Measurements from ENCODE around the gene ARMH2. TPM values are rescaled to one million over a fixed set of nuclear protein-coding genes. Genes with fewer than 3 reads are reported as not detected.

ARMH2 gene
- total RNA-seq, 4 donors from 2014 or later = not detected

- Histone ChIP-seq H3K4me1 (peaks cover 0 to 11% (median 4%) of the 10 kb centered on the region in 3 donors), H3K27me3 (no peaks in the 10 kb centered on the region), H3K27ac (no peak overlapping the region), H3K9me3 (no peaks in the 10 kb centered on the region), H3K36me3 (peaks cover 0 to 7% (median 0%) of the 10 kb centered on the region in 3 donors), H3K4me3 (no peak overlapping the region)
- TF ChIP-seq POLR2A (IDR thresholded peaks at IDR 0.05) (no peak), CTCF (IDR thresholded peaks at IDR 0.05) (no peak)
- intact Hi-C loops (cut with DNase I) = no loop called here
- no peak for DNase-seq
- 93 to 100% methylated on average over 1 of the region's 1 CpG for WGBS, 2 donors
These were observed 45.3 kb upstream of the ARMH2 start for GRCh38 chr6:24844061-24844460.

- 63 to 68% methylated on average over 2 of the region's 2 CpGs for WGBS, 2 donors
- H3K27me3 ChIP-seq = no peaks in the 10 kb centered on the region
- H3K4me1 ChIP-seq = peaks cover 0 to 15% (median 10%) of the 10 kb centered on the region in 3 donors
- intact Hi-C loops (cut with DNase I) = no loop called here
- TF ChIP-seq CTCF (IDR thresholded peaks at IDR 0.05) (no peak), POLR2A (IDR thresholded peaks at IDR 0.05) (no peak)
- DNase-seq = no peak
- H3K27ac ChIP-seq = no peak overlapping the region
- H3K4me3 ChIP-seq = no peak overlapping the region
- H3K9me3 ChIP-seq = no peaks in the 10 kb centered on the region
- H3K36me3 ChIP-seq = no peaks in the 10 kb centered on the region
These were observed 41.5 kb upstream of the ARMH2 start for GRCh38 chr6:24840187-24840586.

- H3K27ac ChIP-seq = no peak overlapping the region
- H3K4me1 ChIP-seq = peaks cover 0 to 21% (median 10%) of the 10 kb centered on the region in 3 donors
- intact Hi-C loops (cut with DNase I) = no loop called here
- no peaks in the 10 kb centered on the region for H3K36me3 ChIP-seq
- DNase-seq = no peak
- no peaks in the 10 kb centered on the region for H3K27me3 ChIP-seq
- H3K9me3 ChIP-seq = no peaks in the 10 kb centered on the region
- 79 to 80% methylated on average over 5 of the region's 5 CpGs for WGBS, 2 donors
- TF ChIP-seq POLR2A (IDR thresholded peaks at IDR 0.05) = no peak
- no peak for TF ChIP-seq CTCF (IDR thresholded peaks at IDR 0.05)
- H3K4me3 ChIP-seq = no peak overlapping the region
These were observed 40.3 kb upstream of the ARMH2 start for GRCh38 chr6:24838994-24839393.

- 76 to 83% methylated on average over 3 of the region's 3 CpGs for WGBS, 2 donors
- H3K36me3 ChIP-seq = no peaks in the 10 kb centered on the region
- DNase-seq = no peak
- no peaks in the 10 kb centered on the region for H3K27me3 ChIP-seq
- no peak for TF ChIP-seq CTCF (IDR thresholded peaks at IDR 0.05)
- no peak for TF ChIP-seq POLR2A (IDR thresholded peaks at IDR 0.05)
- H3K9me3 ChIP-seq = no peaks in the 10 kb centered on the region
- peaks cover 0 to 21% (median 10%) of the 10 kb centered on the region in 3 donors for H3K4me1 ChIP-seq
- intact Hi-C loops (cut with DNase I) = no loop called here
- no peak overlapping the region for H3K4me3 ChIP-seq
- H3K27ac ChIP-seq = no peak overlapping the region
These were observed 39.4 kb upstream of the ARMH2 start for GRCh38 chr6:24838081-24838480.

GRCh38 chr6:24836109-24836508 lies 37.4 kb upstream of the ARMH2 start:
- Histone ChIP-seq H3K9me3 (no peaks in the 10 kb centered on the region), H3K4me3 (no peak overlapping the region), H3K27ac (peak overlapping the region in 3 of 4 donors; percentile 32 to 65 (median 49)), H3K27me3 (no peaks in the 10 kb centered on the region), H3K36me3 (no peaks in the 10 kb centered on the region), H3K4me1 (peaks cover 0 to 28% (median 10%) of the 10 kb centered on the region in 3 donors)
- DNase-seq = no peak
- intact Hi-C loops (cut with DNase I) = no loop called here
- 24 to 29% methylated on average over 2 of the region's 2 CpGs for WGBS, 2 donors
- TF ChIP-seq CTCF (IDR thresholded peaks at IDR 0.05) (no peak), POLR2A (IDR thresholded peaks at IDR 0.05) (no peak)

Measured in esophagus squamous epithelium (tissue), 5 donors.